GM13976 (cell line): ENCODE data around the gene MYL7.

Experiments
- DNase-seq: peaks from one replicate; pipeline ENCODE4 v3.0.0; 2012; ENCODE audit warnings: low spot score
- in situ Hi-C: fragments of 300-500 bp; cut with MboI; formaldehyde crosslinking; loops from one replicate; pipeline ENCODE4 v1.12.0; 2022; ENCODE audit warnings: low sequenced_read_pairs, mixed read lengths, inconsistent platforms; ENCODE audit not compliant: unreplicated experiment
- TF ChIP-seq, protein P1 (sequence below): IDR thresholded peaks from 2 replicates; pipeline ENCODE4 v1.5.1; 2012; ENCODE audit warnings: borderline replicate concordance, mild to moderate bottlenecking; ENCODE audit not compliant: insufficient read depth; ENCODE audit errors: extremely low read depth, missing control alignments, control extremely low read depth

Gene MYL7

GRCh38 chr7:44114586-44115310, 26.4 kb downstream of the MYL7 start:
- in situ Hi-C loops = no loop called here
- DNase-seq = no peak
- TF ChIP-seq, protein P1, sequence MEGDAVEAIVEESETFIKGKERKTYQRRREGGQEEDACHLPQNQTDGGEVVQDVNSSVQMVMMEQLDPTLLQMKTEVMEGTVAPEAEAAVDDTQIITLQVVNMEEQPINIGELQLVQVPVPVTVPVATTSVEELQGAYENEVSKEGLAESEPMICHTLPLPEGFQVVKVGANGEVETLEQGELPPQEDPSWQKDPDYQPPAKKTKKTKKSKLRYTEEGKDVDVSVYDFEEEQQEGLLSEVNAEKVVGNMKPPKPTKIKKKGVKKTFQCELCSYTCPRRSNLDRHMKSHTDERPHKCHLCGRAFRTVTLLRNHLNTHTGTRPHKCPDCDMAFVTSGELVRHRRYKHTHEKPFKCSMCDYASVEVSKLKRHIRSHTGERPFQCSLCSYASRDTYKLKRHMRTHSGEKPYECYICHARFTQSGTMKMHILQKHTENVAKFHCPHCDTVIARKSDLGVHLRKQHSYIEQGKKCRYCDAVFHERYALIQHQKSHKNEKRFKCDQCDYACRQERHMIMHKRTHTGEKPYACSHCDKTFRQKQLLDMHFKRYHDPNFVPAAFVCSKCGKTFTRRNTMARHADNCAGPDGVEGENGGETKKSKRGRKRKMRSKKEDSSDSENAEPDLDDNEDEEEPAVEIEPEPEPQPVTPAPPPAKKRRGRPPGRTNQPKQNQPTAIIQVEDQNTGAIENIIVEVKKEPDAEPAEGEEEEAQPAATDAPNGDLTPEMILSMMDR = no peak

GRCh38 chr7:44113764-44114354, 27.3 kb downstream of the MYL7 start:
- TF ChIP-seq, protein P1 = no peak
- in situ Hi-C loops = no loop called here
- no peak for DNase-seq

- in situ Hi-C loops = no loop called here
- no peak for DNase-seq
- TF ChIP-seq, protein P1 = no peak
Observed at GRCh38 chr7:44112997-44113763, 28.0 kb downstream of the MYL7 start.

GRCh38 chr7:44112231-44112996, 28.7 kb downstream of the MYL7 start:
- in situ Hi-C loops = no loop called here
- DNase-seq = no peak
- TF ChIP-seq, protein P1 = no peak

DNA sequence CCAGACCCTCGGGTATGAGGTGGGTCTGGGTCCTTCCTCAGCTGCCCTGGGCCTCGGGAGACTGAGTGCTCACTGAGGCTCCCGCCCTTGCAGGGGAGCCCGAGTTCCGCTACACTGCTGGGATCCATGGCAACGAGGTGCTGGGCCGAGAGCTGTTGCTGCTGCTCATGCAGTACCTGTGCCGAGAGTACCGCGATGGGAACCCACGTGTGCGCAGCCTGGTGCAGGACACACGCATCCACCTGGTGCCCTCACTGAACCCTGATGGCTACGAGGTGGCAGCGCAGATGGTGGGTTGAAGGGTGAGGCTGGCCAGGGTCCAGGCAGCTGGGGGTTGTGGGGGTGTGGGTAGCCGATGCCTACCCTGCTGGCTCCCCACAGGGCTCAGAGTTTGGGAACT, 29.4 kb downstream of the MYL7 start:
- DNase-seq = no peak
- TF ChIP-seq, protein P1 = no peak
- in situ Hi-C loops = no loop called here
